IMR-90 (cell line): ENCODE data around the gene MOV10. TPM values are rescaled to one million over a fixed set of nuclear protein-coding genes. Genes with fewer than 3 reads are reported as not detected.
A peak's percentile ranks its signal among the peaks of the same experiment; 100 is the strongest.

Experiments
- ATAC-seq: fragments of 200-7000 bp; cut with Tn5 transposase; 2 replicates; pipeline ENCODE4 v1.9.1; 2020; ENCODE audit warnings: low read depth, mild to moderate bottlenecking, moderate library complexity
- BruUV-seq: library from RNA; stranded (reverse); fragments of 400-500 nt; replicated peaks from 2 replicates; lab custom pipeline; 2021; lab: Mats Ljungman, UMichigan
- CTCF ChIA-PET: fragments of 300-600 bp; formaldehyde crosslinking; extraction: SDS; loops from one replicate; lab custom pipeline; 2021; ENCODE audit warnings: antibody characterized with exemption; lab: Yijun Ruan, JAX
- POLR2A ChIA-PET: fragments of 300-600 bp; sonication (Branson Sonifier 250); formaldehyde crosslinking; loops from one replicate; lab custom pipeline; 2022; ENCODE audit warnings: antibody characterized with exemption; ENCODE audit not compliant: unreplicated experiment; lab: Charles Lee
- DNase-seq: peaks from one replicate; pipeline ENCODE4 v3.0.0; 2013
- H2AFZ ChIP-seq: replicated peaks from 2 replicates; pipeline ENCODE3; 2013; ENCODE audit warnings: low read length, mild to moderate bottlenecking; ENCODE audit not compliant: poor library complexity
- H2AK5ac ChIP-seq: 2 replicates; pipeline ENCODE4 v1.6.1; 2013; ENCODE audit warnings: low read depth, low read length, inconsistent platforms
- H2AK9ac ChIP-seq: replicated peaks from 2 replicates; pipeline ENCODE3; 2013; ENCODE audit warnings: mild to moderate bottlenecking, low read depth, low read length, moderate library complexity; ENCODE audit not compliant: poor library complexity
- H2BK120ac ChIP-seq: 2 replicates; pipeline ENCODE4 v1.6.1; 2013; ENCODE audit warnings: low read depth, low read length, inconsistent platforms
- H2BK15ac ChIP-seq: 3 replicates; pipeline ENCODE4 v1.6.1; 2013; ENCODE audit warnings: low read depth, low read length, inconsistent platforms
- H2BK20ac ChIP-seq: 2 replicates; pipeline ENCODE4 v1.6.1; 2013; ENCODE audit warnings: low read depth, mild to moderate bottlenecking, inconsistent platforms, low read length, moderate library complexity
- H2BK5ac ChIP-seq: 2 replicates; pipeline ENCODE4 v1.6.1; 2013; ENCODE audit warnings: mild to moderate bottlenecking, low read depth, low read length, inconsistent platforms; ENCODE audit not compliant: poor library complexity, severe bottlenecking
- H3K14ac ChIP-seq: replicated peaks from 2 replicates; pipeline ENCODE4 v1.6.1; 2013; ENCODE audit warnings: low read depth, low read length, inconsistent platforms
- H3K18ac ChIP-seq: 2 replicates; pipeline ENCODE4 v1.6.1; 2013; ENCODE audit warnings: low read depth, low read length, control low read depth
- H3K23ac ChIP-seq: 2 replicates; pipeline ENCODE4 v1.6.1; 2013; ENCODE audit warnings: low read depth, low read length, inconsistent platforms
- H3K27ac ChIP-seq: 2 replicates; pipeline ENCODE4 v1.5.1; 2013; ENCODE audit warnings: mild to moderate bottlenecking, control low read depth, low read length; ENCODE audit not compliant: insufficient read depth
- H3K27me3 ChIP-seq: 2 replicates; pipeline ENCODE4 v1.6.1; 2013; ENCODE audit warnings: low read length; ENCODE audit not compliant: control insufficient read depth, insufficient read depth
- H3K36me3 ChIP-seq: 2 replicates; pipeline ENCODE4 v1.6.1; 2013; ENCODE audit warnings: low read length, mixed read lengths; ENCODE audit not compliant: control insufficient read depth, insufficient read depth
- H3K4ac ChIP-seq: 2 replicates; pipeline ENCODE4 v1.6.1; 2013; ENCODE audit warnings: low read depth, low read length, inconsistent platforms
- H3K4me1 ChIP-seq: 2 replicates; pipeline ENCODE4 v1.6.1; 2013; ENCODE audit warnings: low read length, mixed read lengths; ENCODE audit not compliant: control insufficient read depth, insufficient read depth
- H3K4me2 ChIP-seq: 2 replicates; pipeline ENCODE4 v1.6.1; 2013; ENCODE audit warnings: low read depth, mild to moderate bottlenecking, control low read depth, low read length, moderate library complexity
- H3K4me3 ChIP-seq: 2 replicates; pipeline ENCODE4 v1.5.1; 2013; ENCODE audit warnings: low read depth, mild to moderate bottlenecking, control low read depth, low read length, moderate library complexity; ENCODE audit not compliant: insufficient read depth
- H3K56ac ChIP-seq: 2 replicates; pipeline ENCODE4 v1.6.1; 2013; ENCODE audit warnings: low read length, inconsistent platforms; ENCODE audit not compliant: insufficient read depth; ENCODE audit errors: extremely low read depth
- H3K79me1 ChIP-seq, 2 experiments: 2 replicates each; pipeline ENCODE4 v1.6.1; 2013; ENCODE audit warnings: low read length in 2 of 2, inconsistent platforms in 1 of 2, low read depth in 1 of 2
- H3K9ac ChIP-seq: 2 replicates; pipeline ENCODE4 v1.6.1; 2013; ENCODE audit warnings: low read depth, low read length, control low read depth
- H3K9me1 ChIP-seq: 2 replicates; pipeline ENCODE4 v1.6.1; 2013; ENCODE audit warnings: low read length, inconsistent platforms; ENCODE audit not compliant: insufficient read depth
- H3K9me3 ChIP-seq: 2 replicates; pipeline ENCODE4 v1.6.1; 2013; ENCODE audit warnings: low read length; ENCODE audit not compliant: control insufficient read depth, insufficient read depth
- H4K20me1 ChIP-seq: 2 replicates; pipeline ENCODE4 v1.6.1; 2013; ENCODE audit warnings: low read length, inconsistent platforms; ENCODE audit not compliant: insufficient read depth
- H4K5ac ChIP-seq: 2 replicates; pipeline ENCODE4 v1.6.1; 2013; ENCODE audit warnings: mild to moderate bottlenecking, low read depth, low read length, control low read depth
- H4K8ac ChIP-seq, 2 experiments: 2 replicates each; pipeline ENCODE4 v1.6.1; 2013; ENCODE audit warnings: low read depth in 2 of 2, low read length in 2 of 2, control low read depth in 1 of 2, inconsistent platforms in 1 of 2
- H4K91ac ChIP-seq: 2 replicates; pipeline ENCODE4 v1.6.1; 2013; ENCODE audit warnings: low read depth, low read length, inconsistent platforms; ENCODE audit not compliant: insufficient read depth
- BHLHE40 ChIP-seq: fragments of 150-350 bp; IDR thresholded peaks from 2 replicates; pipeline ENCODE4 v1.6.1; 2016; ENCODE audit warnings: mild to moderate bottlenecking, low read depth, low read length
- CEBPB ChIP-seq: IDR thresholded peaks from 2 replicates; pipeline ENCODE4 v1.6.1; 2012; ENCODE audit warnings: low read depth, low read length, improper control_type of control experiment
- CHD1 ChIP-seq: IDR thresholded peaks from 2 replicates; pipeline ENCODE4 v1.6.1; 2012; ENCODE audit warnings: low read depth, low read length, improper control_type of control experiment
- ELK1 ChIP-seq: fragments of 150-350 bp; IDR thresholded peaks from 2 replicates; pipeline ENCODE4 v1.6.1; 2016; ENCODE audit warnings: low read depth, mild to moderate bottlenecking, low read length, moderate library complexity, borderline replicate concordance
- FOS ChIP-seq: fragments of 150-350 bp; IDR thresholded peaks from 2 replicates; pipeline ENCODE4 v1.6.1; 2016; ENCODE audit warnings: low read depth, low read length
- MAFK ChIP-seq: IDR thresholded peaks from 2 replicates; pipeline ENCODE4 v1.6.1; 2012; ENCODE audit warnings: low read depth, low read length, improper control_type of control experiment
- MAZ ChIP-seq: IDR thresholded peaks from 2 replicates; pipeline ENCODE4 v1.6.1; 2012; ENCODE audit warnings: low read depth, mild to moderate bottlenecking, low read length, improper control_type of control experiment, moderate library complexity, borderline replicate concordance
- MXI1 ChIP-seq: IDR thresholded peaks from 2 replicates; pipeline ENCODE4 v1.6.1; 2012; ENCODE audit warnings: low read depth, mild to moderate bottlenecking, low read length, moderate library complexity, borderline replicate concordance
- NFE2L2 ChIP-seq: fragments of 150-350 bp; IDR thresholded peaks from 2 replicates; pipeline ENCODE4 v1.6.1; 2016; ENCODE audit warnings: low read depth, mild to moderate bottlenecking, low read length
- POLR2A ChIP-seq: IDR thresholded peaks from 2 replicates; pipeline ENCODE4 v1.6.1; 2012; ENCODE audit warnings: mild to moderate bottlenecking, low read depth, low read length
- RAD21 ChIP-seq: IDR thresholded peaks from 2 replicates; pipeline ENCODE4 v1.6.1; 2012; ENCODE audit warnings: low read length, improper control_type of control experiment
- RCOR1 ChIP-seq: IDR thresholded peaks from 2 replicates; pipeline ENCODE4 v1.6.1; 2012; ENCODE audit warnings: mild to moderate bottlenecking, low read length, improper control_type of control experiment; ENCODE audit not compliant: insufficient replicate concordance
- RFX5 ChIP-seq: IDR thresholded peaks from 2 replicates; pipeline ENCODE4 v1.8.0; 2012; ENCODE audit warnings: low read depth, mild to moderate bottlenecking, low read length, moderate library complexity
- SMC3 ChIP-seq: fragments of 150-350 bp; IDR thresholded peaks from 2 replicates; pipeline ENCODE4 v1.6.1; 2016; ENCODE audit warnings: low read depth, mild to moderate bottlenecking, antibody characterized with exemption, low read length, moderate library complexity
- USF2 ChIP-seq: fragments of 150-350 bp; IDR thresholded peaks from 2 replicates; pipeline ENCODE4 v1.6.1; 2017; ENCODE audit warnings: mild to moderate bottlenecking, antibody characterized with exemption, low read length, low read depth
- WGBS, 2 experiments: methylation state at CpG; one replicate each; pipeline versions ENCODE4 v1.1.5 to v1.1.7; 2013; ENCODE audit warnings: missing lambda C conversion rate in 2 of 2; ENCODE audit not compliant: insufficient read length in 1 of 2; ENCODE audit errors: extremely low coverage in 2 of 2; 5-methylcytosine and 5-hydroxymethylcytosine counted together
- dilution Hi-C: fragments of 300-500 bp; cut with HindIII; formaldehyde crosslinking; loops from one replicate; pipeline ENCODE4 v1.14.3; 2018; ENCODE audit warnings: low sequenced_read_pairs; ENCODE audit not compliant: unreplicated experiment
- in situ Hi-C: fragments of 300-500 bp; cut with MboI; formaldehyde crosslinking; loops from 3 replicates; pipeline ENCODE4 v1.14.3; 2019; ENCODE audit warnings: low sequenced_read_pairs, inconsistent platforms, mixed read lengths
- intact Hi-C: fragments of 100-400 bp; cut with micrococcal nuclease; formaldehyde crosslinking; loops from 2 replicates; pipeline ENCODE4 v1.10.0; 2022
- polyA plus RNA-seq, 3 experiments: library from polyadenylated mRNA; depleted of rRNA; stranded (reverse); fragments of >200 nt; gene quantifications; 2 replicates each; pipeline ENCODE4 v1.2.3, GENCODE V29; 2012; ENCODE audit warnings: low replicate concordance in 1 of 3
- total RNA-seq: library from RNA; depleted of rRNA; stranded (reverse); fragments of >200 nt; gene quantifications from 2 replicates; pipeline ENCODE4 v1.2.3, GENCODE V29; 2012
- TF ChIP-seq, protein P1 (sequence below): conservative IDR thresholded peaks from 2 replicates; pipeline ENCODE4 v1.5.1; 2012; ENCODE audit warnings: mild to moderate bottlenecking, low read depth, low read length, improper control_type of control experiment

The MOV10 gene
- total and polyA plus RNA-seq, 2 of the 4 experiments (the other 2 are of a cell fraction) = 36.7 to 103 TPM

GRCh38 chr1:112636056-112636455 is 38.4 kb upstream of the MOV10 start:
- intact Hi-C loops = loop anchor here (5.0 kb wide), 1 partner anchor 36 kb away; the partner anchor contains the start of gene MOV10
- ChIA-PET POLR2A (no interaction called here), CTCF (interaction anchor here (0.6 kb wide), 1 partner anchor 233 kb away, joined by 3 read pairs; no protein-coding TSS in a partner anchor)

More at GRCh38 chr1:112636056-112636455, 38.4 kb upstream of the MOV10 start:
- H3K18ac ChIP-seq = no peak overlapping the region
- no peak overlapping the region; the same call in 1 of the 2 replicates for H3K27ac ChIP-seq
- dilution Hi-C loops = no loop called here
- peaks cover 78% of the 10 kb centered on the region for H4K20me1 ChIP-seq
- H2AK5ac ChIP-seq = no peak overlapping the region
- H2BK15ac ChIP-seq = no peak overlapping the region
- 0 out of 2 replicates have a peak, but pooled peaks cover 1% of the 10 kb centered on the region for H3K36me3 ChIP-seq
- DNase-seq (no peak), ATAC-seq (no peak)
- H4K8ac ChIP-seq = no peak overlapping the region
- peaks cover 4% of the 10 kb centered on the region for H3K4me1 ChIP-seq
- H4K91ac ChIP-seq = no peak overlapping the region
- BruUV-seq = no TSS peak
- TF ChIP-seq USF2 (no peak), MAZ (no peak), POLR2A (no peak), BHLHE40 (no peak), CEBPB (no peak), RAD21 (no peak), ELK1 (no peak), RCOR1 (no peak), RFX5 (no peak), MXI1 (no peak), NFE2L2 (no peak), MAFK (no peak), FOS (no peak), SMC3 (no peak), CHD1 (no peak)
- TF ChIP-seq, protein P1, sequence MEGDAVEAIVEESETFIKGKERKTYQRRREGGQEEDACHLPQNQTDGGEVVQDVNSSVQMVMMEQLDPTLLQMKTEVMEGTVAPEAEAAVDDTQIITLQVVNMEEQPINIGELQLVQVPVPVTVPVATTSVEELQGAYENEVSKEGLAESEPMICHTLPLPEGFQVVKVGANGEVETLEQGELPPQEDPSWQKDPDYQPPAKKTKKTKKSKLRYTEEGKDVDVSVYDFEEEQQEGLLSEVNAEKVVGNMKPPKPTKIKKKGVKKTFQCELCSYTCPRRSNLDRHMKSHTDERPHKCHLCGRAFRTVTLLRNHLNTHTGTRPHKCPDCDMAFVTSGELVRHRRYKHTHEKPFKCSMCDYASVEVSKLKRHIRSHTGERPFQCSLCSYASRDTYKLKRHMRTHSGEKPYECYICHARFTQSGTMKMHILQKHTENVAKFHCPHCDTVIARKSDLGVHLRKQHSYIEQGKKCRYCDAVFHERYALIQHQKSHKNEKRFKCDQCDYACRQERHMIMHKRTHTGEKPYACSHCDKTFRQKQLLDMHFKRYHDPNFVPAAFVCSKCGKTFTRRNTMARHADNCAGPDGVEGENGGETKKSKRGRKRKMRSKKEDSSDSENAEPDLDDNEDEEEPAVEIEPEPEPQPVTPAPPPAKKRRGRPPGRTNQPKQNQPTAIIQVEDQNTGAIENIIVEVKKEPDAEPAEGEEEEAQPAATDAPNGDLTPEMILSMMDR = no peak
- no CpG with 5 or more reads among the region's 2 CpGs for WGBS, 2 experiments
- H2BK120ac ChIP-seq = no peak overlapping the region
- H4K5ac ChIP-seq = no peak overlapping the region
- H3K14ac ChIP-seq = no peak overlapping the region
- no peak overlapping the region for H3K4me3 ChIP-seq
- H3K27me3 ChIP-seq = no peaks in the 10 kb centered on the region
- no peaks in the 10 kb centered on the region for H3K9me3 ChIP-seq
- H3K79me1 ChIP-seq = peaks cover 0 to 45% of the 10 kb centered on the region in 2 experiments; a peak in 2 of 4 replicates
- H3K56ac ChIP-seq = no peak overlapping the region
- peak overlapping the region; percentile 26 for H2BK5ac ChIP-seq
- in situ Hi-C loops = no loop called here
- no peak overlapping the region for H3K4me2 ChIP-seq
- peaks cover 8% of the 10 kb centered on the region for H3K9me1 ChIP-seq
- no peak overlapping the region for H3K4ac ChIP-seq
- no peak overlapping the region for H2AFZ ChIP-seq
- H2AK9ac ChIP-seq = no peak overlapping the region
- H3K9ac ChIP-seq = no peak overlapping the region
- no peak overlapping the region for H3K23ac ChIP-seq
- no peak overlapping the region for H2BK20ac ChIP-seq
